ENCODE measurements around the gene CEP128. TPM values are rescaled to one million over a fixed set of nuclear protein-coding genes. Genes with fewer than 3 reads are reported as not detected.

The CEP128 gene
- total and polyA plus RNA-seq, 8 donors: 4.8 to 10.1 (median 7.5) TPM

DNA sequence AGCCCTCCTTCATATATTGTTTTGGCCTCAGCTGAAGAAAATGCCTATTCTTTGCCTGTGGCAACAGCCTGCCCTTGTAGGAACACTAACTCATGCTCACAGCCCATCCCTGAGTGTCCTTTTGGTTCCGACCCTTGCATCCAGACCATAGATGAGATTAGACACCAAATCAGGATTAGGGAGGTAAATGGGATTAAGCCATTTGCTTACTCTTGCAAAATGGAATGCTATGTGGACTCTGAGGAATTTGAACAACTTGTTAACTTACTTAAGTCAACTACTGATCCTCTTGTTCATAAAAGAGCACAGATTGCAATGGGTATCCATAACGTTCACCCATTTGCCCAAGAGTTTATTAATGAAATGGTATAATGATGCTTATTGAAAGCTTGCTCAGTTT lies 41.2 kb upstream of the CEP128 start:
- Histone ChIP-seq H3K27me3 (peaks cover 0 to 8% of the 10 kb centered on the region in 2 donors), H3K4me3 (no peak overlapping the region), H3K27ac (no peak overlapping the region), H3K36me3 (no peaks in the 10 kb centered on the region), H3K9me3 (no peaks in the 10 kb centered on the region), H3K4me1 (peaks cover 0 to 4% of the 10 kb centered on the region in 2 donors)
- TF ChIP-seq CTCF (IDR thresholded peaks at IDR 0.05): no peak
- no peak for ATAC-seq
- intact Hi-C loops (cut with DNase I): no loop called here
- DNase-seq: no peak

- ATAC-seq (no peak), DNase-seq (no peak)
- intact Hi-C loops (cut with DNase I): no loop called here
- no peaks in the 10 kb centered on the region for H3K9me3 ChIP-seq
- no peaks in the 10 kb centered on the region for H3K36me3 ChIP-seq
- peaks cover 0 to 6% of the 10 kb centered on the region in 2 donors for H3K27me3 ChIP-seq
- H3K27ac ChIP-seq: no peak overlapping the region
- TF ChIP-seq CTCF (IDR thresholded peaks at IDR 0.05): no peak
- H3K4me1 ChIP-seq: no peaks in the 10 kb centered on the region
- H3K4me3 ChIP-seq: no peak overlapping the region
These were observed 40.1 kb upstream of the CEP128 start for GRCh38 chr14:80981673-80982072.

- Histone ChIP-seq H3K27me3 (peaks cover 0 to under 1% of the 10 kb centered on the region in 2 donors), H3K27ac (no peak overlapping the region), H3K9me3 (no peaks in the 10 kb centered on the region), H3K36me3 (no peaks in the 10 kb centered on the region), H3K4me1 (no peaks in the 10 kb centered on the region), H3K4me3 (no peak overlapping the region)
- ATAC-seq: no peak
- no peak for DNase-seq
- no peak for TF ChIP-seq CTCF (IDR thresholded peaks at IDR 0.05)
- intact Hi-C loops (cut with DNase I): no loop called here
These were observed 39.6 kb upstream of the CEP128 start for GRCh38 chr14:80981156-80981555.

GRCh38 chr14:80979951-80980350 lies 38.4 kb upstream of the CEP128 start:
- no peaks in the 10 kb centered on the region for H3K36me3 ChIP-seq
- DNase-seq (no peak), ATAC-seq (no peak)
- H3K4me1 ChIP-seq: peaks cover 0 to under 1% of the 10 kb centered on the region in 2 donors
- H3K9me3 ChIP-seq: no peaks in the 10 kb centered on the region
- H3K4me3 ChIP-seq: no peak overlapping the region
- no peak for TF ChIP-seq CTCF (IDR thresholded peaks at IDR 0.05)
- intact Hi-C loops (cut with DNase I): no loop called here
- no peaks in the 10 kb centered on the region for H3K27me3 ChIP-seq
- no peak overlapping the region for H3K27ac ChIP-seq

DNA sequence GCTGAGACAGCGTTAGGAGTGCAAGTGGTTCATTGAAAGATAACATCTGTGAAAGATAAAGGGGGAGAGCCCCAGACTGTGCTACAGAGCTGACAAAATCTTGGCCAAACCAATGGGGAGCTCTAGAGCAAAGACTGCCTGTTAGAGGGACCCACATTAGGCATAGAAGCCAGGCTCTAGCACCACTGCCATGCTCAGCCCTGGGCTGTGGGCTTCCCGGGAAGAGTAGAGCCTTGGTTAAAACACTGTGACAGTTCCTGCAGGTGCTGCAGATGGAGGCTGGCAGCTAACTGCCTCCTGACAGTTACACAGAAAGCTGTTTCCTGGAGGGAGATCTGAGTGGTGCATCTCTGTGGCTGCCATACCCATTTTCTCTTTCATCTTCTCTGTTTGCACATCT lies 36.9 kb upstream of the CEP128 start:
- H3K27me3 ChIP-seq: no peaks in the 10 kb centered on the region
- no peak overlapping the region for H3K27ac ChIP-seq
- DNase-seq (no peak), ATAC-seq (no peak)
- intact Hi-C loops (cut with DNase I): no loop called here
- no peak overlapping the region for H3K4me3 ChIP-seq
- peaks cover 0 to 2% of the 10 kb centered on the region in 2 donors for H3K4me1 ChIP-seq
- H3K9me3 ChIP-seq: no peaks in the 10 kb centered on the region
- TF ChIP-seq CTCF (IDR thresholded peaks at IDR 0.05): no peak
- no peaks in the 10 kb centered on the region for H3K36me3 ChIP-seq
